ENCODE data around the gene HYAL3.

DNA sequence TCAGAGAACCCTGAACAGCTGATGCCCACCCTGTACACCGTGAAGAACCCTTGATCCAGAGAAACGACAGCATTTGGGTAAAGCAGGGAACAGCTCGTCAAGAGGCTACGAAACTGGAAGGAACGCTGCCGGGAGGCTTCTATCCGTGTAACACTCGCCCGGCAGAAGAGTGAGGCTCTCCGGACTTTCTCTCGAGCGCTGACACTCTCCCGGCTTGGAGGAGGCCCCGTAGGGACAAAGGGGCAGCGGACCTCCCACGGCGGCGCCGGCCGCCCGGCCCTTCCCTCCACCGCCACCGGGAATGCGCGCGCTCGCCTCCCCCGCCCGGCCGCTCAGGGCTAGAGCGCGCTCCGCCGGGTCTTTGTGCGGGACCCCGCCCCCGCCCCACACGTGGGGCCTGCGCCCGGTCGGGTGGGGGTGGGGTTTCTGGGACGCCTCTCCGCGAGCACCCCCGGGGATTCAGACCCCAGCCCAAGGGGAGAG lies 21.7 kb upstream of the HYAL3 start:
- TF ChIP-seq POLR2AphosphoS5 (IDR thresholded peaks at IDR 0.05; ENCODE audit: borderline replicate concordance, low read depth, low read length) = no peak
- no peak for TF ChIP-seq EZH2 (IDR thresholded peaks at IDR 0.05)
- TF ChIP-seq FOXP2 (optimal IDR thresholded peaks at IDR 0.05; ENCODE audit: control extremely low read depth, extremely low read length, insufficient read depth) = no peak
